Upper lobe of left lung (tissue), 6 donors: ENCODE results near the gene HECTD3. TPM values are rescaled to one million over a fixed set of nuclear protein-coding genes. Genes with fewer than 3 reads are reported as not detected.
"Not testable (repeated sequence)": the region's sequence is repeated elsewhere in the genome, so short reads cannot be mapped to it uniquely, and the experiment has no call there.

Experiments used
- ATAC-seq, 2 donors: fragments of 200-7000 bp; cut with Tn5 transposase; one replicate each; pipeline ENCODE4 v1.9.1; 2022; ENCODE audit warnings: mild to moderate bottlenecking in 2 of 2, moderate library complexity in 2 of 2; ENCODE audit not compliant: low FRiP score in 2 of 2
- DNase-seq, 2 donors: peaks; one replicate each; pipeline ENCODE4 v3.0.0-alpha.2; 2019 to 2020
- H3K27ac ChIP-seq, 4 donors: fragments of 200-600 bp; sonication (generic); one replicate each; pipeline ENCODE4 v1.5.1; 2016 to 2019
- H3K27me3 ChIP-seq, 4 donors: fragments of 200-600 bp; sonication (generic); one replicate each; pipeline ENCODE4 v1.5.1; 2017 to 2019
- H3K36me3 ChIP-seq, 4 donors: fragments of 200-600 bp; sonication (generic); one replicate each; pipeline ENCODE4 v1.5.1; 2016 to 2019
- H3K4me1 ChIP-seq, 4 donors: fragments of 200-600 bp; sonication (generic); one replicate each; pipeline ENCODE4 v1.5.1; 2018 to 2019
- H3K4me3 ChIP-seq, 4 donors: fragments of 200-600 bp; sonication (generic); one replicate each; pipeline ENCODE4 v1.5.1; 2017 to 2019; ENCODE audit warnings: mild to moderate bottlenecking in 2 of 4, moderate library complexity in 1 of 4
- H3K9me3 ChIP-seq, 4 donors: fragments of 200-600 bp; sonication (generic); one replicate each; pipeline ENCODE4 v1.5.1; 2018 to 2019
- CTCF ChIP-seq, 6 experiments: fragments of 450-650 bp in 4 of 6; fragments of 200-600 bp in 2 of 6; sonication (generic) in 2 of 6; IDR thresholded peaks; one replicate each; pipeline ENCODE4 v1.5.1; 2016 to 2019; ENCODE audit warnings: antibody characterized with exemption in 6 of 6
- EP300 ChIP-seq, 4 donors: sonication (generic); formaldehyde crosslinking; IDR thresholded peaks; one replicate each; pipeline ENCODE4 v1.5.1; 2017; ENCODE audit warnings: antibody characterized with exemption in 4 of 4, control low read depth in 2 of 4
- POLR2A ChIP-seq, 4 donors: fragments of 450-650 bp; IDR thresholded peaks; one replicate each; pipeline ENCODE4 v1.5.1; 2016 to 2017; ENCODE audit warnings: antibody characterized with exemption in 4 of 4, mild to moderate bottlenecking in 2 of 4
- POLR2AphosphoS5 ChIP-seq, 2 donors: sonication (generic); formaldehyde crosslinking; IDR thresholded peaks; one replicate each; pipeline ENCODE4 v1.5.1; 2017; ENCODE audit warnings: antibody characterized with exemption in 2 of 2
- WGBS, 2 donors: methylation state at CpG; one replicate each; pipeline ENCODE4 v1.1.5; 2017 to 2018; 5-methylcytosine and 5-hydroxymethylcytosine counted together
- total RNA-seq, 6 donors: library from RNA; depleted of rRNA in 4 of 6; stranded (reverse); fragments of >200 nt in 4 of 6; gene quantifications; one replicate each; pipeline versions ENCODE4 v1.1.0 to v1.2.1, GENCODE V29; 2016 to 2021
- donor health status: DM: no; HTN: no; CAD: no; lungs with moderate emphysema.
- donor health status: DM: no; HTN: yes; CAD: no; lungs with severe emphysema.

Gene HECTD3
- total RNA-seq, 6 donors from 2014 or later: 30.6 to 116 (median 51.2) TPM

- 84 to 88% methylated on average over 3 of the region's 3 CpGs for WGBS, 2 donors
- H3K27me3 ChIP-seq: no peaks in the 10 kb centered on the region
- TF ChIP-seq POLR2A (IDR thresholded peaks at IDR 0.05): no peak
- TF ChIP-seq POLR2AphosphoS5 (IDR thresholded peaks at IDR 0.05): no peak
- H3K9me3 ChIP-seq: no peaks in the 10 kb centered on the region
- ATAC-seq (no peak), DNase-seq (no peak)
- no peak overlapping the region for H3K4me3 ChIP-seq
- H3K36me3 ChIP-seq: peaks cover 8 to 27% (median 22%) of the 10 kb centered on the region in 4 donors
- H3K27ac ChIP-seq: no peak overlapping the region
- peaks cover 0 to 6% (median 0%) of the 10 kb centered on the region in 4 donors for H3K4me1 ChIP-seq
Observed at GRCh38 chr1:44999232-44999631, 11.9 kb downstream of the HECTD3 start.

GRCh38 chr1:44995467-44996238 lies 15.5 kb downstream of the HECTD3 start:
- Histone ChIP-seq H3K9me3 (no peaks in the 10 kb centered on the region), H3K27me3 (no peaks in the 10 kb centered on the region), H3K4me3 (no peak overlapping the region), H3K36me3 (no peaks in the 10 kb centered on the region), H3K4me1 (peaks cover 0 to 4% (median 0%) of the 10 kb centered on the region in 4 donors), H3K27ac (no peak overlapping the region)
- ATAC-seq (no peak), DNase-seq (no peak)
- TF ChIP-seq POLR2AphosphoS5 (IDR thresholded peaks at IDR 0.05) (no peak), EP300 (IDR thresholded peaks at IDR 0.05) (no peak), CTCF (IDR thresholded peaks at IDR 0.05) (no peak), POLR2A (IDR thresholded peaks at IDR 0.05) (no peak)
- WGBS, 2 donors: 95% methylated on average over 7 of the region's 7 CpGs

- DNase-seq: no peak
- no peaks in the 10 kb centered on the region for H3K4me1 ChIP-seq
- 76% methylated on average over 7 of the region's 7 CpGs for WGBS, 2 donors
Observed at GRCh38 chr1:44994309-44994898, 16.7 kb downstream of the HECTD3 start.

GRCh38 chr1:44988531-44989156 lies 22.5 kb downstream of the HECTD3 start:
- ATAC-seq: no peak
- Histone ChIP-seq H3K36me3 (no peaks in the 10 kb centered on the region), H3K4me3 (no peak overlapping the region), H3K27me3 (no peaks in the 10 kb centered on the region), H3K27ac (no peak overlapping the region), H3K4me1 (peaks cover 10 to 16% (median 11%) of the 10 kb centered on the region in 4 donors), H3K9me3 (no peaks in the 10 kb centered on the region)
- DNase-seq: no peak
- 90 to 94% methylated on average over 24 of the region's 24 CpGs for WGBS, 2 donors
- TF ChIP-seq POLR2AphosphoS5 (IDR thresholded peaks at IDR 0.05) (no peak), EP300 (IDR thresholded peaks at IDR 0.05) (no peak), CTCF (IDR thresholded peaks at IDR 0.05) (no peak), POLR2A (IDR thresholded peaks at IDR 0.05) (no peak)

More at GRCh38 chr1:44994309-44994898, 16.7 kb downstream of the HECTD3 start:
- Histone ChIP-seq H3K27me3 (no peaks in the 10 kb centered on the region), H3K4me3 (no peak overlapping the region), H3K9me3 (no peaks in the 10 kb centered on the region), H3K27ac (no peak overlapping the region), H3K36me3 (no peaks in the 10 kb centered on the region)
- TF ChIP-seq POLR2AphosphoS5 (IDR thresholded peaks at IDR 0.05) (no peak), CTCF (IDR thresholded peaks at IDR 0.05) (no peak), EP300 (IDR thresholded peaks at IDR 0.05) (no peak), POLR2A (IDR thresholded peaks at IDR 0.05) (no peak)
- no peak for ATAC-seq

- WGBS, 2 donors: 4 to 5% methylated on average over 18 to 19 of the region's 19 CpGs
- no peak for DNase-seq
- H3K27me3 ChIP-seq: no peaks in the 10 kb centered on the region
- TF ChIP-seq EP300 (IDR thresholded peaks at IDR 0.05): no peak
- TF ChIP-seq POLR2A (IDR thresholded peaks at IDR 0.05): no peak
- no peak for TF ChIP-seq POLR2AphosphoS5 (IDR thresholded peaks at IDR 0.05)
- TF ChIP-seq CTCF (IDR thresholded peaks at IDR 0.05): no peak
- peaks cover 10 to 16% (median 11%) of the 10 kb centered on the region in 4 donors for H3K4me1 ChIP-seq
- ATAC-seq: peak in 1 of 2 donors; percentile 4
- peaks cover 0 to 2% (median under 1%) of the 10 kb centered on the region in 4 donors for H3K36me3 ChIP-seq
- H3K27ac ChIP-seq: peak overlapping the region in 3 of 4 donors; percentile 70 to 82 (median 74)
- H3K4me3 ChIP-seq: peak overlapping the region; percentile 31 to 93 (median 64)
- H3K9me3 ChIP-seq: no peaks in the 10 kb centered on the region
Observed at GRCh38 chr1:44985747-44986359, 25.3 kb downstream of the HECTD3 start.

- H3K36me3 ChIP-seq: peaks cover 5 to 59% (median 42%) of the 10 kb centered on the region in 4 donors
- WGBS, 2 donors: 97 to 100% methylated on average over 4 of the region's 4 CpGs
- ATAC-seq: not testable (repeated sequence)
Observed at GRCh38 chr1:44977372-44977771, 33.8 kb downstream of the HECTD3 start.

More at GRCh38 chr1:44977372-44977771, 33.8 kb downstream of the HECTD3 start:
- H3K4me3 ChIP-seq, DNase-seq, H3K4me1 ChIP-seq, H3K27me3 ChIP-seq, H3K9me3 ChIP-seq, H3K27ac ChIP-seq: not testable (repeated sequence)
